A549 (cell line): ENCODE results near the gene CARD9. TPM values are rescaled to one million over a fixed set of nuclear protein-coding genes. Genes with fewer than 3 reads are reported as not detected.

Experiments used
- ATAC-seq, 2 experiments: fragments of 200-7000 bp in 1 of 2; fragments of >200 bp in 1 of 2; cut with Nextera tagmentation in 1 of 2; cut with Tn5 transposase in 1 of 2; 3 replicates each; pipeline versions ENCODE4 v1.8.0 to v1.9.1; 2018 to 2020; ENCODE audit warnings: mild to moderate bottlenecking in 1 of 2, moderate library complexity in 1 of 2
- CTCF ChIA-PET: fragments of 300-600 bp; sonication (Branson Sonifier 250); formaldehyde crosslinking; extraction: SDS; loops from one replicate; lab custom pipeline; 2021; ENCODE audit warnings: antibody characterized with exemption, inconsistent platforms; lab: Yijun Ruan, JAX
- POLR2A ChIA-PET: fragments of 350-600 bp; formaldehyde crosslinking; extraction: SDS; loops from one replicate; lab custom pipeline; 2021; ENCODE audit warnings: antibody characterized with exemption, inconsistent platforms; lab: Yijun Ruan, JAX
- DNase-seq, 2 experiments: peaks; one replicate each; pipeline versions ENCODE4 v3.0.0 to v3.0.0-alpha.2; 2011 to 2016; ENCODE audit warnings: low read depth in 1 of 2, low spot score in 1 of 2
- FAIRE-seq: peaks from 2 replicates; lab custom pipeline; 2011; peaks lifted over from hg19 to GRCh38; lab: Jason Lieb, UNC
- H3K27ac ChIP-seq, 2 experiments: fragments of >200 bp; sonication (Bioruptor Twin); formaldehyde crosslinking; 3 replicates each; pipeline ENCODE4 v1.5.1; 2016 to 2017
- H3K4me1 ChIP-seq: fragments of >200 bp; sonication (Bioruptor Twin); formaldehyde crosslinking; 3 replicates; pipeline ENCODE4 v1.6.1; 2016
- H3K4me2 ChIP-seq: fragments of >200 bp; sonication (Bioruptor Twin); formaldehyde crosslinking; 3 replicates; pipeline ENCODE4 v1.6.1; 2016
- H3K4me3 ChIP-seq: fragments of >200 bp; sonication (Bioruptor Twin); formaldehyde crosslinking; 3 replicates; pipeline ENCODE4 v1.5.1; 2016
- H3K9me3 ChIP-seq: fragments of >200 bp; sonication (Bioruptor Twin); formaldehyde crosslinking; 3 replicates; pipeline ENCODE4 v1.6.1; 2016
- BHLHE40 ChIP-seq: IDR thresholded peaks from 2 replicates; pipeline ENCODE4 v1.6.1; 2012; ENCODE audit warnings: low read depth, low read length, inconsistent platforms
- CBX8 ChIP-seq: fragments of 200-600 bp; sonication (generic); IDR thresholded peaks from 2 replicates; pipeline ENCODE4 v1.6.1; 2016
- EHMT2 ChIP-seq: fragments of 200-600 bp; sonication (generic); IDR thresholded peaks from 2 replicates; pipeline ENCODE4 v1.6.1; 2016; ENCODE audit warnings: antibody characterized with exemption, low read depth, mild to moderate bottlenecking, moderate library complexity
- ESRRA ChIP-seq: fragments of 150-350 bp; IDR thresholded peaks from 2 replicates; pipeline ENCODE4 v1.6.1; 2014; ENCODE audit warnings: mild to moderate bottlenecking, low read length, borderline replicate concordance
- FOSL2 ChIP-seq, 2 experiments: fragments of 450-650 bp in 1 of 2; fragments of >200 bp in 1 of 2; sonication (Bioruptor Twin) in 1 of 2; formaldehyde crosslinking; IDR thresholded peaks; 2 replicates each; pipeline versions ENCODE4 v1.5.0 to v1.6.1; 2016 to 2020; ENCODE audit warnings: mild to moderate bottlenecking in 1 of 2, moderate library complexity in 1 of 2
- FOXS1 ChIP-seq: fragments of 250-450 bp; sonication (Bioruptor Pico); IDR thresholded peaks from 2 replicates; pipeline ENCODE4 v1.5.0; 2020; ENCODE audit warnings: mild to moderate bottlenecking, moderate library complexity
- GATA3 ChIP-seq: IDR thresholded peaks from 2 replicates; pipeline ENCODE4 v1.6.1; 2012; ENCODE audit warnings: borderline replicate concordance
- HDAC2 ChIP-seq: fragments of 200-600 bp; sonication (generic); IDR thresholded peaks from 2 replicates; pipeline ENCODE4 v1.6.1; 2016
- HOXA7 ChIP-seq: fragments of 250-450 bp; sonication (Bioruptor Pico); IDR thresholded peaks from 2 replicates; pipeline ENCODE4 v1.5.0; 2020; ENCODE audit warnings: mild to moderate bottlenecking, moderate library complexity
- HOXB5 ChIP-seq: fragments of 250-450 bp; sonication (Bioruptor Pico); IDR thresholded peaks from 2 replicates; pipeline ENCODE4 v1.5.0; 2020; ENCODE audit warnings: mild to moderate bottlenecking, moderate library complexity
- MAFK ChIP-seq: fragments of 450-650 bp; IDR thresholded peaks from 2 replicates; pipeline ENCODE4 v1.6.1; 2014; ENCODE audit not compliant: partially characterized antibody
- MAZ ChIP-seq: fragments of 150-350 bp; IDR thresholded peaks from 2 replicates; pipeline ENCODE4 v1.6.1; 2014; ENCODE audit warnings: antibody characterized with exemption, low read depth, low read length, borderline replicate concordance
- MYC ChIP-seq: IDR thresholded peaks from 2 replicates; pipeline ENCODE4 v1.6.1; 2012; ENCODE audit warnings: mild to moderate bottlenecking, inconsistent platforms, low read length, improper control_type of control experiment, borderline replicate concordance
- NPAS2 ChIP-seq: fragments of 250-450 bp; sonication (Bioruptor Pico); IDR thresholded peaks from 2 replicates; pipeline ENCODE4 v1.8.0; 2022; ENCODE audit warnings: mild to moderate bottlenecking, moderate library complexity, borderline replicate concordance
- NR3C1 ChIP-seq: fragments of >200 bp; sonication (Bioruptor Twin); formaldehyde crosslinking; IDR thresholded peaks from 3 replicates; pipeline ENCODE4 v1.6.1; 2017
- PHF8 ChIP-seq: fragments of 200-600 bp; sonication (generic); IDR thresholded peaks from 2 replicates; pipeline ENCODE4 v1.6.1; 2016; ENCODE audit warnings: low read depth, mild to moderate bottlenecking, antibody characterized with exemption, moderate library complexity, borderline replicate concordance
- RNF2 ChIP-seq: fragments of 200-600 bp; sonication (generic); IDR thresholded peaks from 2 replicates; pipeline ENCODE4 v1.6.1; 2016; ENCODE audit warnings: low read depth, mild to moderate bottlenecking, antibody characterized with exemption, moderate library complexity, borderline replicate concordance
- SREBF2 ChIP-seq: fragments of 450-650 bp; IDR thresholded peaks from 2 replicates; pipeline ENCODE4 v1.6.1; 2014; ENCODE audit warnings: mild to moderate bottlenecking, moderate library complexity
- TP53 ChIP-seq: fragments of 250-450 bp; sonication (Bioruptor Pico); IDR thresholded peaks from 2 replicates; pipeline ENCODE4 v1.5.0; 2021; ENCODE audit warnings: mild to moderate bottlenecking, moderate library complexity
- ZNF302 ChIP-seq: fragments of 250-450 bp; sonication (Bioruptor Pico); IDR thresholded peaks from 2 replicates; pipeline ENCODE4 v1.9.0; 2021; ENCODE audit warnings: inconsistent platforms, mild to moderate bottlenecking, moderate library complexity
- WGBS: methylation state at CpG from one replicate; pipeline ENCODE4 v1.1.6; 2017; ENCODE audit errors: missing lambda C conversion rate; 5-methylcytosine and 5-hydroxymethylcytosine counted together
- polyA plus RNA-seq, 4 experiments: library from polyadenylated mRNA; depleted of rRNA in 3 of 4; stranded (reverse); fragments of >200 nt; fragmentation: RNase III in 1 of 4; extraction: RNeasy Plus Mini Kit Qiagen cat#74134 plus additional on column Dnase treatment in 1 of 4; gene quantifications; 2 replicates in 3 of 4; 3 replicates in 1 of 4; pipeline ENCODE4 v1.2.3, GENCODE V29; 2011 to 2017
- TF ChIP-seq, protein P1 (sequence below): fragments of 200-600 bp; sonication (generic); IDR thresholded peaks from 2 replicates; pipeline ENCODE4 v1.6.1; 2016; ENCODE audit warnings: antibody characterized with exemption, mild to moderate bottlenecking, moderate library complexity
- TF ChIP-seq, protein P2 (sequence below): IDR thresholded peaks from 2 replicates; pipeline ENCODE4 v1.6.1; 2012
- TF ChIP-seq, protein P3 (sequence below): IDR thresholded peaks from 2 replicates; pipeline ENCODE4 v1.6.1; 2012; ENCODE audit warnings: low read depth, borderline replicate concordance

Gene CARD9
- polyA plus RNA-seq, 2 of the 4 experiments (the other 2 are of a cell fraction) = 0.21 to 0.94 TPM

DNA sequence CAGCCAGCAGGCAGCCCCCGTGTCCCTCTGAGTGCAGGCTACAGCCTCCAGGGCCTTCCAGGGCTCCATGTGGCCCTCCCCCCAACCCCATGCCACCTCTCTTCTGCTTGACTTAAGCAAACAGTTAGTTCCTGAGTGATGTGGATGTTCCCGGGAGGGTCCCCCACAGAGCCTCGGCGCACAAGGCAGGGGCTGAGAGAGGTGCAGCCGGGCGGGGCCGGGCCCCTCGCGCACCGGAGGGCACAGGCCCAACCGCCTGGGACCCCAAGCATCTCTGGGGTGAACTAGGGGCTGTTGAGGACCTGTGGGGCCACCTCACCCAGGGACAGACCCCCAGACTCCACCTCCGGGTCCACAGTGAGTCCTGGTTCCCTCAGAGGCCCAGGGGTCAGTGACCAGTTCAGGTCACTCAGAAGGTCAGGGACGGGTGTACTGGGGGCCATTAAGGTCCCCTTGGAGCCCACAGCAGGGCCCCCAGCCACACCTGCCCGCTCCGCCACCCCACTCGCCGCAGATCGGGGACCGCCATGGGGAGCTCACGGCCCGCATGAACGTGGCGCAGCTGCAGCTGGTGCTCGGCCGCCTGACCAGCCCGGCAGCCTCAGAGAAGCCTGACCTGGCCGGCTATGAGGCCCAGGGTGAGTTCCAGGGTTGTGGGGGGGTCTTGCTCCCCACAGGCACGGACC lies 33.0 kb downstream of the CARD9 start:
- TF ChIP-seq, protein P1, sequence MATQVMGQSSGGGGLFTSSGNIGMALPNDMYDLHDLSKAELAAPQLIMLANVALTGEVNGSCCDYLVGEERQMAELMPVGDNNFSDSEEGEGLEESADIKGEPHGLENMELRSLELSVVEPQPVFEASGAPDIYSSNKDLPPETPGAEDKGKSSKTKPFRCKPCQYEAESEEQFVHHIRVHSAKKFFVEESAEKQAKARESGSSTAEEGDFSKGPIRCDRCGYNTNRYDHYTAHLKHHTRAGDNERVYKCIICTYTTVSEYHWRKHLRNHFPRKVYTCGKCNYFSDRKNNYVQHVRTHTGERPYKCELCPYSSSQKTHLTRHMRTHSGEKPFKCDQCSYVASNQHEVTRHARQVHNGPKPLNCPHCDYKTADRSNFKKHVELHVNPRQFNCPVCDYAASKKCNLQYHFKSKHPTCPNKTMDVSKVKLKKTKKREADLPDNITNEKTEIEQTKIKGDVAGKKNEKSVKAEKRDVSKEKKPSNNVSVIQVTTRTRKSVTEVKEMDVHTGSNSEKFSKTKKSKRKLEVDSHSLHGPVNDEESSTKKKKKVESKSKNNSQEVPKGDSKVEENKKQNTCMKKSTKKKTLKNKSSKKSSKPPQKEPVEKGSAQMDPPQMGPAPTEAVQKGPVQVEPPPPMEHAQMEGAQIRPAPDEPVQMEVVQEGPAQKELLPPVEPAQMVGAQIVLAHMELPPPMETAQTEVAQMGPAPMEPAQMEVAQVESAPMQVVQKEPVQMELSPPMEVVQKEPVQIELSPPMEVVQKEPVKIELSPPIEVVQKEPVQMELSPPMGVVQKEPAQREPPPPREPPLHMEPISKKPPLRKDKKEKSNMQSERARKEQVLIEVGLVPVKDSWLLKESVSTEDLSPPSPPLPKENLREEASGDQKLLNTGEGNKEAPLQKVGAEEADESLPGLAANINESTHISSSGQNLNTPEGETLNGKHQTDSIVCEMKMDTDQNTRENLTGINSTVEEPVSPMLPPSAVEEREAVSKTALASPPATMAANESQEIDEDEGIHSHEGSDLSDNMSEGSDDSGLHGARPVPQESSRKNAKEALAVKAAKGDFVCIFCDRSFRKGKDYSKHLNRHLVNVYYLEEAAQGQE = no peak
- no peak for TF ChIP-seq ZNF302 (CRISPR knock-in tag)
- TF ChIP-seq GATA3 = no peak
- no peak for TF ChIP-seq BHLHE40
- TF ChIP-seq HOXA7 (CRISPR knock-in tag) = no peak
- TF ChIP-seq RNF2 = no peak
- no peak for TF ChIP-seq PHF8
- Histone ChIP-seq H3K27ac (no peak overlapping the region), H3K4me3 (no peak overlapping the region), H3K9me3 (no peaks in the 10 kb centered on the region), H3K4me1 (peaks cover 5% of the 10 kb centered on the region; the same call in 2 of the 3 replicates), H3K4me2 (no peak overlapping the region)
- POLR2A ChIA-PET = interaction anchor here (1.9 kb wide), 1 partner anchor 22 kb away, joined by 8 read pairs; no protein-coding TSS in a partner anchor
- CTCF ChIA-PET = interaction anchor here (0.7 to 2.0 kb wide), 16 partner anchors 8 to 144 kb away, joined by 3 to 18 read pairs (median 6); partner anchors contain the start of genes DNLZ and SNAPC4
- FAIRE-seq (no peak), ATAC-seq (no peak), DNase-seq (no peak)
- 91% methylated on average over 20 of the region's 28 CpGs for WGBS

DNA sequence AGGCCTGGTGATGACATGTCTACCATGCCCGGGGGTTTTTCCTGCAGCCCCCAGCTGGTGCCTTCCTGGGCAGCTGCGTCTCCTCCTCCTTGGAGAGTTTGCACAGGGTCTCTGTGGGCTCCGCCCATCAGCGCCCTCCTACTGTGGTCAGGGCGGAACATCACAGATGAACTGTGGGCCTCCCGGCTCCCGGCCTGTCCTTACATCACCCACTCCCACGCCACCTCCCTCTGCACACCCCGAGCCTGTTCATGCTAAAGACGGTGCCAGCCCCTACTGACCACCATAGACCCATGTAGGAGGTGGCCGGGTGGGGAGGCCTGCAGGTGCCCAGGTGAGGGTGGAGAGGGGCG lies 33.5 kb downstream of the CARD9 start:
- FAIRE-seq (no peak), ATAC-seq (no peak), DNase-seq (no peak)
- Histone ChIP-seq H3K4me2 (no peak overlapping the region), H3K27ac (no peak overlapping the region), H3K9me3 (no peaks in the 10 kb centered on the region), H3K4me1 (0 out of 3 replicates have a peak, but pooled peaks cover 3% of the 10 kb centered on the region), H3K4me3 (no peak overlapping the region)
- ChIA-PET POLR2A (interaction anchor here (1.9 kb wide), 1 partner anchor 23 kb away, joined by 8 read pairs; no protein-coding TSS in a partner anchor), CTCF (interaction anchor here (0.6 to 2.0 kb wide), 28 partner anchors 8 to 147 kb away, joined by 3 to 18 read pairs (median 4); partner anchors contain the start of genes DNLZ, GPSM1 and SNAPC4)
- TF ChIP-seq HOXB5 (CRISPR knock-in tag) = no peak
- no peak for TF ChIP-seq TP53 (CRISPR knock-in tag)
- TF ChIP-seq, protein P2, sequence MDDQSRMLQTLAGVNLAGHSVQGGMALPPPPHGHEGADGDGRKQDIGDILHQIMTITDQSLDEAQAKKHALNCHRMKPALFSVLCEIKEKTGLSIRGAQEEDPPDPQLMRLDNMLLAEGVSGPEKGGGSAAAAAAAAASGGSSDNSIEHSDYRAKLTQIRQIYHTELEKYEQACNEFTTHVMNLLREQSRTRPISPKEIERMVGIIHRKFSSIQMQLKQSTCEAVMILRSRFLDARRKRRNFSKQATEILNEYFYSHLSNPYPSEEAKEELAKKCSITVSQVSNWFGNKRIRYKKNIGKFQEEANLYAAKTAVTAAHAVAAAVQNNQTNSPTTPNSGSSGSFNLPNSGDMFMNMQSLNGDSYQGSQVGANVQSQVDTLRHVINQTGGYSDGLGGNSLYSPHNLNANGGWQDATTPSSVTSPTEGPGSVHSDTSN = no peak
- TF ChIP-seq CBX8 = no peak
- no peak for TF ChIP-seq EHMT2
- no peak for TF ChIP-seq NPAS2 (CRISPR knock-in tag)
- TF ChIP-seq SREBF2 = no peak
- TF ChIP-seq, protein P3, sequence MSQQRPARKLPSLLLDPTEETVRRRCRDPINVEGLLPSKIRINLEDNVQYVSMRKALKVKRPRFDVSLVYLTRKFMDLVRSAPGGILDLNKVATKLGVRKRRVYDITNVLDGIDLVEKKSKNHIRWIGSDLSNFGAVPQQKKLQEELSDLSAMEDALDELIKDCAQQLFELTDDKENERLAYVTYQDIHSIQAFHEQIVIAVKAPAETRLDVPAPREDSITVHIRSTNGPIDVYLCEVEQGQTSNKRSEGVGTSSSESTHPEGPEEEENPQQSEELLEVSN = no peak
- no peak for TF ChIP-seq NR3C1
- TF ChIP-seq FOSL2 (IDR thresholded peaks at IDR 0.05) = no peak
- no peak for TF ChIP-seq FOSL2 (CRISPR knock-in tag; IDR thresholded peaks at IDR 0.05)
- no peak for TF ChIP-seq ESRRA
- TF ChIP-seq MYC = no peak
- no peak for TF ChIP-seq FOXS1
- no peak for TF ChIP-seq HOXA7 (CRISPR knock-in tag)
- TF ChIP-seq HDAC2 = no peak
- no peak for TF ChIP-seq ZNF302 (CRISPR knock-in tag)
- no peak for TF ChIP-seq BHLHE40
- no peak for TF ChIP-seq MAFK
- no peak for TF ChIP-seq GATA3
- no peak for TF ChIP-seq MAZ
- 88% methylated on average over 10 of the region's 12 CpGs for WGBS
